ENCODE results near the gene MPHOSPH6.

The MPHOSPH6 gene

GRCh38 chr16:82199209-82199608 lies 29.2 kb upstream of the MPHOSPH6 start:
- H3K4me3 ChIP-seq (ENCODE audit: low read depth, low read length), result no peak overlapping the region
- no peak for DNase-seq (ENCODE audit: low read depth, low spot score)
- ChIA-PET CTCF (no interaction called here), POLR2A (no interaction called here)
- TF ChIP-seq CTCF (IDR thresholded peaks at IDR 0.05; ENCODE audit: insufficient read depth, low read length, missing control alignments), result no peak

- TF ChIP-seq CTCF (IDR thresholded peaks at IDR 0.05; ENCODE audit: insufficient read depth, low read length, missing control alignments), result no peak
- ChIA-PET POLR2A (no interaction called here), CTCF (interaction anchor here (0.9 to 1.4 kb wide), 2 partner anchors 66 kb away, joined by 3 to 4 read pairs; no protein-coding TSS in a partner anchor)
- no peak for DNase-seq (ENCODE audit: low read depth, low spot score)
- H3K4me3 ChIP-seq (ENCODE audit: low read depth, low read length), result no peak overlapping the region
Measured at GRCh38 chr16:82197540-82198240, 27.7 kb upstream of the MPHOSPH6 start.

- H3K4me3 ChIP-seq (ENCODE audit: low read depth, low read length), result no peak overlapping the region
- TF ChIP-seq CTCF (IDR thresholded peaks at IDR 0.05; ENCODE audit: insufficient read depth, low read length, missing control alignments), result no peak
- POLR2A ChIA-PET, result no interaction called here
- CTCF ChIA-PET, result interaction anchor here (1.4 kb wide), 1 partner anchor 68 kb away, joined by 4 read pairs; no protein-coding TSS in a partner anchor
- no peak for DNase-seq (ENCODE audit: low read depth, low spot score)
Measured at GRCh38 chr16:82195917-82196494, 26.0 kb upstream of the MPHOSPH6 start.

- no peak for DNase-seq (ENCODE audit: low read depth, low spot score)
- TF ChIP-seq CTCF (IDR thresholded peaks at IDR 0.05; ENCODE audit: insufficient read depth, low read length, missing control alignments), result no peak
- no peak overlapping the region for H3K4me3 ChIP-seq (ENCODE audit: low read depth, low read length)
- ChIA-PET CTCF (no interaction called here), POLR2A (no interaction called here)
Measured at GRCh38 chr16:82194086-82194485, 24.1 kb upstream of the MPHOSPH6 start.

GRCh38 chr16:82192665-82193064 lies 22.6 kb upstream of the MPHOSPH6 start:
- DNase-seq (ENCODE audit: low read depth, low spot score), result no peak
- ChIA-PET POLR2A (no interaction called here), CTCF (no interaction called here)
- H3K4me3 ChIP-seq (ENCODE audit: low read depth, low read length), result no peak overlapping the region
- TF ChIP-seq CTCF (IDR thresholded peaks at IDR 0.05; ENCODE audit: insufficient read depth, low read length, missing control alignments), result no peak

GRCh38 chr16:82190386-82190785 lies 20.4 kb upstream of the MPHOSPH6 start:
- TF ChIP-seq CTCF (IDR thresholded peaks at IDR 0.05; ENCODE audit: insufficient read depth, low read length, missing control alignments), result no peak
- CTCF ChIA-PET, result interaction anchor here (0.6 kb wide), 1 partner anchor 40 kb away, joined by 3 read pairs; no protein-coding TSS in a partner anchor
- no peak for DNase-seq (ENCODE audit: low read depth, low spot score)
- POLR2A ChIA-PET, result no interaction called here
- no peak overlapping the region for H3K4me3 ChIP-seq (ENCODE audit: low read depth, low read length)
